ENCODE measurements around the gene ACTN2.

DNA sequence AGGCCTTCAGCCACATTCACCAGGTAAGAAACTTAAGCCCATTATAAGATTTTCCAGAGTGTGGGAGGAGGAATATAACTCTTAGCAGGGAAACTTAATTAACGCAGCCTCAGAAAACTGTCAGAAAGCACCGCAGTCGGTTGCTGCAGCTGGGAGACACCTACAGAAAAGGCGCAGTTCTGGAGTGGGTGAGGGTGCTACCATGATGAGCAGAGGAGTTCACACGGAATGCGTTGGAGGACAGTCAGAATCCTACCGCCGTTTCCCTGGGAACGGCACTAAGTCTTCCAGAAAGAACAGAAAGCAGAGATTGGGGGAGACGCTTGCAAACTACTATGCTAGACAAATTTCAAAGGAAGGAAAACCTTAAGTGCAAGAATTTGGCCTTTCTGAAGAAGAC lies 6.4 kb downstream of the ACTN2 start:
- TF ChIP-seq CTCF (IDR thresholded peaks at IDR 0.05; ENCODE audit: low read depth, low read length, poor library complexity, severe bottlenecking) (no peak), EZH2phosphoT487 (IDR thresholded peaks at IDR 0.05; ENCODE audit: borderline replicate concordance, low read length) (no peak)
